Measurements from ENCODE around the gene RPS27L.
A peak's percentile ranks its signal among the peaks of the same experiment; 100 is the strongest.

The RPS27L gene

GRCh38 chr15:63126726-63127125 is 30.6 kb downstream of the RPS27L start:
- TF ChIP-seq POLR2A (IDR thresholded peaks at IDR 0.05; ENCODE audit: low read depth, low read length) (no peak), POU2F2 (IDR thresholded peaks at IDR 0.05; ENCODE audit: low read depth, low read length) (no peak), SPI1 (IDR thresholded peaks at IDR 0.05; ENCODE audit: low read depth, low read length) (no peak), TAF1 (IDR thresholded peaks at IDR 0.05; ENCODE audit: low read depth, low read length) (no peak)
- no peak for DNase-seq (ENCODE audit: insufficient read length, low spot score)
- FAIRE-seq = no peak

- FAIRE-seq = no peak
- TF ChIP-seq POLR2AphosphoS5 (IDR thresholded peaks at IDR 0.05; ENCODE audit: low read depth, low read length) (no peak), PAX5 (IDR thresholded peaks at IDR 0.05; ENCODE audit: insufficient read depth, low read length, severe bottlenecking) (no peak), POU2F2 (IDR thresholded peaks at IDR 0.05; ENCODE audit: low read depth, low read length) (no peak), TAF1 (IDR thresholded peaks at IDR 0.05; ENCODE audit: low read depth, low read length) (no peak), SPI1 (IDR thresholded peaks at IDR 0.05; ENCODE audit: low read depth, low read length) (no peak), POLR2A (IDR thresholded peaks at IDR 0.05; ENCODE audit: low read depth, low read length) (no peak)
Observed at GRCh38 chr15:63124506-63124905, 32.8 kb downstream of the RPS27L start.

DNA sequence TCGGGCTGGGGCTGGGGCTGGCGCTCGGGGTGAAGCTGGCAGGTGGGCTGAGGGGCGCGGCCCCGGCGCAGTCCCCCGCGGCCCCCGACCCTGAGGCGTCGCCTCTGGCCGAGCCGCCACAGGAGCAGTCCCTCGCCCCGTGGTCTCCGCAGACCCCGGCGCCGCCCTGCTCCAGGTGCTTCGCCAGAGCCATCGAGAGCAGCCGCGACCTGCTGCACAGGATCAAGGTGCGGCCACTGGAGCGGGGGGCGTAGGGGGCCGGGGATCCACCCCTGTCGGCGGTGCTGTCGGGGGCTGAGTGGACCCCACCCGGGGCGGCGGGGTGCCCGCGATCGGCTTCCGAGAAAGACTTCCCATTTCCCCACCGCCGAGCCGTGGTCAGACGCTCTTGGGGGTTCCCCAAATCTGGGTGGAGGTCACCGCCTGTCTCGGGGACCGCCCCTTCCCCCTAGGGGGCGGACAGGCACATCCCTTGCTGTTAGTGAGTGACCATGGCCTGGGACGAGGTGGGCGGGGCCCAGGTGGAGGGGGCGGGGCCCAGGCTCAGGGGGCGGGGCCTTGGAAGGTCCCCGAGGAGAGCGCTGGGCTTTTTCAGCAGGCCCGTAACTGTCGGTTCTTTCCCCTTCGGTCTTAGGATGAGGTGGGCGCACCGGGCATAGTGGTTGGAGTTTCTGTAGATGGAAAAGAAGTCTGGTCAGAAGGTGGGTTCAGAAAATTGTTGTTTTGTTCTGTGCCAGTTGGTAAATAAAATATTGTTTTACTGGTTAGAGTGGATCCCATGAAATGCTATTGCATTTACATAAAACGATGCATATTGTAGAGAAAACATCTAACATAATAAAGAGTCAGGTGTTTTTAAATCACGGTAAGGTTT is 35.0 kb downstream of the RPS27L start:
- DNase-seq (ENCODE audit: insufficient read length, low spot score) = peak; percentile 76
- FAIRE-seq = peak; percentile 85
- no peak for TF ChIP-seq SPI1 (IDR thresholded peaks at IDR 0.05; ENCODE audit: low read depth, low read length)
- TF ChIP-seq POLR2AphosphoS5 (IDR thresholded peaks at IDR 0.05; ENCODE audit: low read depth, low read length) = no peak
- TF ChIP-seq PAX5 (IDR thresholded peaks at IDR 0.05; ENCODE audit: insufficient read depth, low read length, severe bottlenecking) = no peak

More at GRCh38 chr15:63124506-63124905, 32.8 kb downstream of the RPS27L start:
- DNase-seq (ENCODE audit: insufficient read length, low spot score) = no peak

GRCh38 chr15:63121382-63122001 is 35.8 kb downstream of the RPS27L start, which contains the start of gene LACTB:
Gene LACTB, plus strand, starts transcription at chr15:63121861. Its CDS starts 11 bp downstream, at chr15:63121872.
- no peak for TF ChIP-seq POLR2AphosphoS5 (IDR thresholded peaks at IDR 0.05; ENCODE audit: low read depth, low read length)
- peak; percentile 22; the same call in 1 of the 2 replicates for TF ChIP-seq POU2F2 (IDR thresholded peaks at IDR 0.05; ENCODE audit: low read depth, low read length)
- TF ChIP-seq SPI1 (IDR thresholded peaks at IDR 0.05; ENCODE audit: low read depth, low read length) = peak; percentile 28; the same call in 1 of the 2 replicates
- no peak for TF ChIP-seq POLR2A (IDR thresholded peaks at IDR 0.05; ENCODE audit: low read depth, low read length)
- TF ChIP-seq PAX5 (IDR thresholded peaks at IDR 0.05; ENCODE audit: insufficient read depth, low read length, severe bottlenecking) = no peak
- TF ChIP-seq TAF1 (IDR thresholded peaks at IDR 0.05; ENCODE audit: low read depth, low read length) = 0 out of 2 replicates have a peak, but pooled peaks have one; percentile 34
- DNase-seq (ENCODE audit: insufficient read length, low spot score) = peak; percentile 76
- peak; percentile 87 for FAIRE-seq

DNA sequence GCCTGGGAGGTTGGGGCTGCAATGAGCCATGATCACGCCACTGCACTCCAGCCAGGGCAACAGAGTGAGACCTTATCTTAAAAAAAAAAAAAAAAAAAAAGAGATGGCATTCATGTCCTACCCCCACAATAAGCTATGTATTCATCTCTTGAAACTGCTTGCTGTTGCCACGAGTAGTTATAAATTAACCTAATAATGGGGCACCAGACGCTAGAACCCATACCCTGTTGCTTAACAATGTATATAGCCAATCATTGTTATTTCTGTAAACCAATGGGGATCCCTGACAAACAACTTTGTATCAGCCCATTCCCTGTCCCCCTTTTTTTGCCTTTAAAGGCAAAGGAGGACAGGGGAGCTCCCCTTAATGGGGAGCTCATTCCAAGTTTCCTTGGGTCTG is 38.4 kb downstream of the RPS27L start:
- FAIRE-seq (no peak), DNase-seq (ENCODE audit: insufficient read length, low spot score) (no peak)
- TF ChIP-seq POLR2A (IDR thresholded peaks at IDR 0.05; ENCODE audit: low read depth, low read length) (no peak), PAX5 (IDR thresholded peaks at IDR 0.05; ENCODE audit: insufficient read depth, low read length, severe bottlenecking) (no peak), TAF1 (IDR thresholded peaks at IDR 0.05; ENCODE audit: low read depth, low read length) (no peak), SPI1 (IDR thresholded peaks at IDR 0.05; ENCODE audit: low read depth, low read length) (no peak), POU2F2 (IDR thresholded peaks at IDR 0.05; ENCODE audit: low read depth, low read length) (no peak), POLR2AphosphoS5 (IDR thresholded peaks at IDR 0.05; ENCODE audit: low read depth, low read length) (no peak)

DNA sequence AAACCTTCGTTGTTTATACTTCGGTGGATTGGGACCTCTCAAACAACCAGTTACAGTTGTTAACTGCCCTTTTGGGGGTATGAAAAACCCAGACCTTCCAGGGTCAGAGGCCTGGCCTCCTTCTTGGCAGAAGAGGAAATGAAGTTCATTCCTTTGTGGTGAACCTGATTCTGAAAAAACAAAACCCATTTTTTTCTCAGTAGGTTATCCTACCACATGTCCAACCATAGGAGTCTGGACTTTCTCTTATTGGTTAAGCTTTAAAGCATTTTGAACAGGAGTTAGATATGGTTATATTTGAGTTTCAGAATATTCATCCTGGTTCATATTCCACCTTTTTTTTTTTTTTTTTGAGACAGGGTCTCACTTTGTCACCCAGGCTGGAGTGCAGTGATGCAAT is 42.8 kb downstream of the RPS27L start:
- TF ChIP-seq PAX5 (IDR thresholded peaks at IDR 0.05; ENCODE audit: insufficient read depth, low read length, severe bottlenecking) (no peak), POLR2AphosphoS5 (IDR thresholded peaks at IDR 0.05; ENCODE audit: low read depth, low read length) (no peak), SPI1 (IDR thresholded peaks at IDR 0.05; ENCODE audit: low read depth, low read length) (no peak), POU2F2 (IDR thresholded peaks at IDR 0.05; ENCODE audit: low read depth, low read length) (no peak), POLR2A (IDR thresholded peaks at IDR 0.05; ENCODE audit: low read depth, low read length) (no peak), TAF1 (IDR thresholded peaks at IDR 0.05; ENCODE audit: low read depth, low read length) (no peak)
- FAIRE-seq (no peak), DNase-seq (ENCODE audit: insufficient read length, low spot score) (no peak)

GRCh38 chr15:63112871-63113270 is 44.4 kb downstream of the RPS27L start:
- no peak for FAIRE-seq
- DNase-seq (ENCODE audit: insufficient read length, low spot score) = no peak
- TF ChIP-seq PAX5 (IDR thresholded peaks at IDR 0.05; ENCODE audit: insufficient read depth, low read length, severe bottlenecking) (no peak), POLR2AphosphoS5 (IDR thresholded peaks at IDR 0.05; ENCODE audit: low read depth, low read length) (no peak), POLR2A (IDR thresholded peaks at IDR 0.05; ENCODE audit: low read depth, low read length) (no peak), SPI1 (IDR thresholded peaks at IDR 0.05; ENCODE audit: low read depth, low read length) (no peak)

DNA sequence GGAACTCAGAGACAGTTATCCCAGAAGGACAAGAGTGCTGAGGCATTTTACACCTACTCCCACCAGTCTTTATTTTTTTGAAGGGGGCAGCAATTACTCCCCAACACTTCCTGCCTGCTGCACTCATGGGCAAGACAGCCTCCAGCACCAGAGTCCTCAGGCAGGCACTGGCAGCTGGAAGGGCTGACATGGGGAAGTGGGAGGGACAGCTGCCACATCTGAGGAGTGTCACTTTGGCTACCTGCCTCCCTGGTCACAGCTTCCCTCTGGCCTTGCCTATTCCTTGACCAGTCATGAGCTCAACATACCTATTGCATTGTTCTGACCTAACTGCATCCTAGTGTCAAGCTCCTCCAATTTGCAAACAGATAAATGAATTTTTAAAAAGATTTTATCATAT is 45.8 kb downstream of the RPS27L start:
- FAIRE-seq (no peak), DNase-seq (ENCODE audit: insufficient read length, low spot score) (no peak)

GRCh38 chr15:63110428-63111026 is 46.8 kb downstream of the RPS27L start:
- TF ChIP-seq SPI1 (IDR thresholded peaks at IDR 0.05; ENCODE audit: low read depth, low read length) (no peak), TAF1 (IDR thresholded peaks at IDR 0.05; ENCODE audit: low read depth, low read length) (no peak), PAX5 (IDR thresholded peaks at IDR 0.05; ENCODE audit: insufficient read depth, low read length, severe bottlenecking) (no peak), POU2F2 (IDR thresholded peaks at IDR 0.05; ENCODE audit: low read depth, low read length) (no peak)
- no peak for FAIRE-seq
- DNase-seq (ENCODE audit: insufficient read length, low spot score) = no peak

More for the DNA sequence above, 45.8 kb downstream of the RPS27L start:
- TF ChIP-seq TAF1 (IDR thresholded peaks at IDR 0.05; ENCODE audit: low read depth, low read length) = no peak
- TF ChIP-seq POLR2AphosphoS5 (IDR thresholded peaks at IDR 0.05; ENCODE audit: low read depth, low read length) = no peak
- TF ChIP-seq SPI1 (IDR thresholded peaks at IDR 0.05; ENCODE audit: low read depth, low read length) = no peak
- TF ChIP-seq POU2F2 (IDR thresholded peaks at IDR 0.05; ENCODE audit: low read depth, low read length) = no peak
- no peak for TF ChIP-seq POLR2A (IDR thresholded peaks at IDR 0.05; ENCODE audit: low read depth, low read length)
- no peak for TF ChIP-seq PAX5 (IDR thresholded peaks at IDR 0.05; ENCODE audit: insufficient read depth, low read length, severe bottlenecking)
